CD4-positive, alpha-beta memory T cell (primary cell): ENCODE measurements around the gene FGGY. TPM values are rescaled to one million over a fixed set of nuclear protein-coding genes. Genes with fewer than 3 reads are reported as not detected.
"Not testable (repeated sequence)": the region's sequence is repeated elsewhere in the genome, so short reads cannot be mapped to it uniquely, and the experiment has no call there.

Source experiments
- CTCF ChIA-PET: fragments of 350-600 bp; sonication (Branson Sonifier 250); formaldehyde crosslinking; loops from one replicate; lab custom pipeline; 2021; ENCODE audit warnings: inconsistent platforms; ENCODE audit not compliant: partially characterized antibody; lab: Charles Lee
- POLR2A ChIA-PET: fragments of 350-600 bp; sonication (Branson Sonifier 250); formaldehyde crosslinking; loops from one replicate; lab custom pipeline; 2021; ENCODE audit not compliant: partially characterized antibody; lab: Charles Lee
- DNase-seq, 5 donors: peaks; one replicate each; pipeline versions ENCODE4 v3.0.0 to v3.0.0-alpha.2; 2020 to 2022; ENCODE audit warnings: mixed read lengths in 1 of 5
- H3K27ac ChIP-seq: one replicate; pipeline ENCODE4 v1.7.0; 2013; ENCODE audit warnings: low read depth, low read length
- H3K27me3 ChIP-seq: 2 replicates; pipeline ENCODE4 v1.7.0; 2013; ENCODE audit warnings: mild to moderate bottlenecking, low read length, moderate library complexity; ENCODE audit not compliant: insufficient read depth
- H3K36me3 ChIP-seq: 2 replicates; pipeline ENCODE4 v1.7.0; 2013; ENCODE audit warnings: mild to moderate bottlenecking, low read length, moderate library complexity; ENCODE audit not compliant: insufficient read depth
- H3K4me1 ChIP-seq: 2 replicates; pipeline ENCODE4 v1.7.0; 2013; ENCODE audit warnings: mild to moderate bottlenecking, low read length, moderate library complexity; ENCODE audit not compliant: insufficient read depth
- H3K4me3 ChIP-seq, 2 donors: one replicate each; pipeline ENCODE4 v1.7.0; 2013; ENCODE audit warnings: low read length in 2 of 2, mild to moderate bottlenecking in 1 of 2
- H3K9me3 ChIP-seq, 2 donors: one replicate each; pipeline ENCODE4 v1.7.0; 2013; ENCODE audit warnings: low read length in 2 of 2, control low read depth in 1 of 2; ENCODE audit not compliant: control insufficient read depth in 1 of 2
- H3K27ac Mint-ChIP-seq, 7 donors: one replicate each; pipeline ENCODE4 v1.8.0; 2020 to 2021; ENCODE audit warnings: mixed read lengths in 7 of 7, mild to moderate bottlenecking in 6 of 7, inconsistent platforms in 3 of 7, moderate library complexity in 3 of 7
- H3K27me3 Mint-ChIP-seq, 2 donors: one replicate each; pipeline ENCODE4 v1.8.0; 2020 to 2021; ENCODE audit warnings: mixed read lengths in 2 of 2
- H3K36me3 Mint-ChIP-seq, 2 donors: one replicate each; pipeline ENCODE4 v1.8.0; 2020 to 2021; ENCODE audit warnings: mixed read lengths in 2 of 2, inconsistent platforms in 1 of 2, mild to moderate bottlenecking in 1 of 2
- H3K4me1 Mint-ChIP-seq, 4 donors: one replicate each; pipeline ENCODE4 v1.8.0; 2020 to 2021; ENCODE audit warnings: mixed read lengths in 4 of 4, mild to moderate bottlenecking in 1 of 4
- H3K4me3 Mint-ChIP-seq, 8 donors: one replicate each; pipeline ENCODE4 v1.8.0; 2020 to 2021; ENCODE audit warnings: mixed read lengths in 8 of 8, mild to moderate bottlenecking in 7 of 8, moderate library complexity in 6 of 8, inconsistent platforms in 3 of 8
- H3K9me3 Mint-ChIP-seq, 8 donors: one replicate each; pipeline ENCODE4 v1.8.0; 2020 to 2021; ENCODE audit warnings: mixed read lengths in 8 of 8, mild to moderate bottlenecking in 5 of 8, inconsistent platforms in 3 of 8, moderate library complexity in 1 of 8
- intact Hi-C: fragments of 100-400 bp; cut with micrococcal nuclease; formaldehyde crosslinking; loops from one replicate; pipeline ENCODE4 v1.15.1; 2023
- polyA plus RNA-seq, 2 donors: library from polyadenylated mRNA; unstranded; fragments of 300-500 nt; fragmentation: Illumina TruSeq; gene quantifications; one replicate each; pipeline ENCODE4 v1.2.3, GENCODE V29; 2021
- total RNA-seq, 2 experiments: library from RNA; stranded (reverse); gene quantifications; one replicate each; pipeline ENCODE4 v1.2.3, GENCODE V29; 2021

FGGY gene
- total and polyA plus RNA-seq, 4 experiments from 2014 or later, result 1.8 to 8.8 (median 3.6) TPM

GRCh38 chr1:59352065-59352464, 55.2 kb downstream of the FGGY start:
- no peaks in the 10 kb centered on the region for H3K27me3 Mint-ChIP-seq
- H3K9me3 ChIP-seq, result no peaks in the 10 kb centered on the region
- POLR2A ChIA-PET, result no interaction called here
- intact Hi-C loops, result no loop called here
- H3K9me3 Mint-ChIP-seq, result no peaks in the 10 kb centered on the region
- no peak overlapping the region for H3K27ac Mint-ChIP-seq
- H3K36me3 Mint-ChIP-seq, result no peaks in the 10 kb centered on the region
- no peak overlapping the region for H3K4me3 ChIP-seq
- no peak for DNase-seq
- H3K4me3 Mint-ChIP-seq, result no peak overlapping the region
- H3K27me3 ChIP-seq, result no peaks in the 10 kb centered on the region
- no peak overlapping the region for H3K27ac ChIP-seq
- CTCF ChIA-PET, result no interaction called here
- H3K4me1 Mint-ChIP-seq, result no peaks in the 10 kb centered on the region
- H3K36me3 ChIP-seq, result no peaks in the 10 kb centered on the region
- no peaks in the 10 kb centered on the region for H3K4me1 ChIP-seq

DNA sequence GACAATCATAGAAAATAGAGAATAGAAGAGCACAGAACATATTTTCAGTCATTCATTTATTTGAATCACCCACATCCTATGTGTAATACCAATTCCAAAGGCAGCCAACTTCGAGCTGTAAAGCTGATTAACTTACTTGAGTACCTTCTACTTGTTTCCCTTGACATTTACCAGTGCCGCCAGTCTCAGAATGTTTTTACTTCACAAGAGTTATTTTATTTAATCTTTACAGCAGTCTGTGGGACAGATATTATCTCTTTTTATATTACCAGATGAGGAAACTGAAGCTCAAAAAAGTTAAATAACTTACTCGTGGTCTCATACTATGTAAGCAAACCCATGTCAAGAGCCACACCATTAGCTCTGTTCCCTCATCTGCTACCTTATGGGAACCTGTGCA, 56.6 kb downstream of the FGGY start:
- intact Hi-C loops, result no loop called here
- Mint-ChIP-seq H3K36me3 (peaks cover 0 to 3% of the 10 kb centered on the region in 2 donors), H3K4me1 (no peaks in the 10 kb centered on the region), H3K27ac (no peak overlapping the region), H3K4me3 (no peak overlapping the region), H3K9me3 (no peaks in the 10 kb centered on the region), H3K27me3 (no peaks in the 10 kb centered on the region)
- H3K9me3 ChIP-seq, result no peaks in the 10 kb centered on the region
- no peaks in the 10 kb centered on the region for H3K36me3 ChIP-seq
- no peaks in the 10 kb centered on the region for H3K27me3 ChIP-seq
- H3K4me1 ChIP-seq, result no peaks in the 10 kb centered on the region
- DNase-seq, result no peak
- ChIA-PET CTCF (no interaction called here), POLR2A (no interaction called here)
- H3K4me3 ChIP-seq, result no peak overlapping the region
- H3K27ac ChIP-seq, result no peak overlapping the region

DNA sequence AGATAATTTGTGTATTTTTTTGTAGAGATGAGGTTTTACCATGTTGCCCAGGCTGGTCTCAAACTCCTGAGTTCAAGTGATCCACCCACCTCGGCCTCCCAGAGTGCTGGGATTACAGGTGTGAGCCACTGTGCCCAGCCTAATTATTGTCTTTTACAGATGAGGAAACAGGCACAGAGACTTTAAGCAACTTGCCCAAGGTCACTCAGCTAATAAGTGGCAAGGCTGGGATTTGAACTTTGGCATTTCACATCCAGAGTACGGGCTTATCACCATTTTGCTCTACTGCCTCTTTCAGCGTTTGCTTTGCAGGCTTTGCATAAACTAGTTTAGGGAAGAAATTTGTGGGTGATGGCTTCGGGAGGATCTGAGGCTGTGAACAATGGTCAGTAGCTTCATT, 57.3 kb downstream of the FGGY start:
- H3K27ac Mint-ChIP-seq, H3K4me3 Mint-ChIP-seq, POLR2A ChIA-PET, H3K36me3 ChIP-seq, H3K4me1 ChIP-seq, CTCF ChIA-PET, H3K27me3 Mint-ChIP-seq, H3K27ac ChIP-seq, H3K4me3 ChIP-seq, DNase-seq, H3K9me3 Mint-ChIP-seq, H3K27me3 ChIP-seq, H3K9me3 ChIP-seq, H3K4me1 Mint-ChIP-seq, intact Hi-C loops, H3K36me3 Mint-ChIP-seq: not testable (repeated sequence)

DNA sequence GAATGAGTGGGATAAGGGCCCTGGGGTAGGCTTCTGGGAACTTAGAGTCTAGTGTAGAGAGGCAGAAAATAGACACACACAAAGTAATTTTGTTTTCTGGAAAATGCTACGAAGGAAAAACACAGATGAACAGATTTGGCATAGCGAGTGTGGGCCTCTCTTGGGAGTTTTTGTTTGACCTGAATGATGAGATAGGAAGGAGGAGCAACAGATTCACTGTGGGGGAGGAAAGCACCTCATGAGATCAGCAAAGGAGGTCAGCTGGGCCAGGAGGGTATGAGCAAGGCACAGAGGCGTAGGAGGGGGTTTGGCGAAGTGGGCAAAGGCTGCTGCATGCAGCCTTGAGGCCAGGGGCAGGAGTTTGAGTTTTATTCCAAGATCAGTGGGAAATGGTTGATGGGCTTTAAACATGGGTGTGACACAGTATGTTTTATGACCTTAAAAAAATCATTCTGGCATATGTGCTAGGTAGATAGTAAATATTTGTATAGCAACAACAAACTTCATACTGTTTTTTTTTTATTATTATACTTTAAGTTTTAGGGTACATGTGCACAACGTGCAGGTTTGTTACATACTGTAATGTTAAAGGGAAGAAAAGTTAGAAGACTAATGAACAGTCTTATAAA, 57.9 kb downstream of the FGGY start:
- H3K4me3 ChIP-seq, result no peak overlapping the region
- H3K27ac ChIP-seq, result no peak overlapping the region
- no peak overlapping the region for H3K4me3 Mint-ChIP-seq
- no peaks in the 10 kb centered on the region for H3K27me3 Mint-ChIP-seq
- no peak overlapping the region for H3K27ac Mint-ChIP-seq
- DNase-seq, result no peak
- ChIA-PET CTCF (no interaction called here), POLR2A (no interaction called here)
- intact Hi-C loops, result no loop called here
- H3K4me1 Mint-ChIP-seq, result no peaks in the 10 kb centered on the region
- H3K4me1 ChIP-seq, result no peaks in the 10 kb centered on the region
- H3K27me3 ChIP-seq, result no peaks in the 10 kb centered on the region
- H3K36me3 ChIP-seq, result no peaks in the 10 kb centered on the region
- no peaks in the 10 kb centered on the region for H3K9me3 Mint-ChIP-seq
- no peaks in the 10 kb centered on the region for H3K9me3 ChIP-seq
- H3K36me3 Mint-ChIP-seq, result peaks cover 0 to 3% of the 10 kb centered on the region in 2 donors

GRCh38 chr1:59355361-59355760, 58.5 kb downstream of the FGGY start:
- POLR2A ChIA-PET, result no interaction called here
- Mint-ChIP-seq H3K9me3 (no peaks in the 10 kb centered on the region), H3K27ac (no peak overlapping the region), H3K27me3 (no peaks in the 10 kb centered on the region), H3K4me3 (no peak overlapping the region), H3K4me1 (no peaks in the 10 kb centered on the region), H3K36me3 (peaks cover 0 to 3% of the 10 kb centered on the region in 2 donors)
- no peaks in the 10 kb centered on the region for H3K36me3 ChIP-seq
- H3K27ac ChIP-seq, result no peak overlapping the region
- H3K4me3 ChIP-seq, result no peak overlapping the region
- H3K4me1 ChIP-seq, result no peaks in the 10 kb centered on the region
- CTCF ChIA-PET, result no interaction called here
- DNase-seq, result no peak
- H3K9me3 ChIP-seq, result no peaks in the 10 kb centered on the region
- H3K27me3 ChIP-seq, result no peaks in the 10 kb centered on the region
- intact Hi-C loops, result no loop called here

- intact Hi-C loops, result no loop called here
- no peak overlapping the region for H3K27ac ChIP-seq
- no peaks in the 10 kb centered on the region for H3K27me3 ChIP-seq
- CTCF ChIA-PET, result no interaction called here
- peaks cover 0 to 3% of the 10 kb centered on the region in 2 donors for H3K36me3 Mint-ChIP-seq
- DNase-seq, result no peak
- no peak overlapping the region for H3K4me3 ChIP-seq
- no peaks in the 10 kb centered on the region for H3K4me1 Mint-ChIP-seq
- no peak overlapping the region for H3K27ac Mint-ChIP-seq
- H3K4me1 ChIP-seq, result no peaks in the 10 kb centered on the region
- POLR2A ChIA-PET, result no interaction called here
- H3K36me3 ChIP-seq, result no peaks in the 10 kb centered on the region
- H3K27me3 Mint-ChIP-seq, result no peaks in the 10 kb centered on the region
- H3K4me3 Mint-ChIP-seq, result no peak overlapping the region
- H3K9me3 Mint-ChIP-seq, result no peaks in the 10 kb centered on the region
- H3K9me3 ChIP-seq, result no peaks in the 10 kb centered on the region
Measured at GRCh38 chr1:59356627-59357026, 59.7 kb downstream of the FGGY start.

DNA sequence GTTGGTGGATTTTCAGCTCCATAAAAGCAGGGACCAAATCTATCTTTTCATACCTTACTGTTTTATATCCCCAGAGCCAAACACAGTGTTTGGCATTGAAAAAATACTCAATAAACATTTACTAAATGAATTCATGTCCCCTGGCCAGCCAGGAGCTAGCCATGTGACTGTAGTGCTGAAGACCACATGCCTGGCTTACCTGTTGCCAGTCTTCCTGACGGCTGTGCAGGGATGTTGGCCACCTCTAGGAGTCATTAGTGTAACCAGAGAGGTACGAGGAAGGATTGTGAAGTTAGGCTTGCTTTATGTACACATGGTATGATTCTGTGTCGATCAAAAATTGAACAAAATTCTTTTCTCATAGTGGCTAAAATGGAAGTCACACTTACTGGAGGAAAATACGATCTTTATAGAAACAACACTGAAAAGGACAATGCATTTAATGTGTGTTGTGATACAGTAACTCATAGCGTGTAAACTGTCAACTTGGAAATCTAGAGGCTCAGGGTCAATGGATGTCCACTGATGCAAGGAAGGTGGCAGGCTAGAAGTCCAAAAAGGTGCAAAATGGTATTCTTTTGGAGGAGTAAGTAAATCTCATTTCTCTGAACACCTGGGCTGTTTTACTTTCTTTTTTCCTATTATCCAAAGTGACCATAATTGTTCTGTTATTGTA, 60.9 kb downstream of the FGGY start:
- no peak overlapping the region for H3K27ac ChIP-seq
- Mint-ChIP-seq H3K4me3 (no peak overlapping the region), H3K36me3 (peaks cover 0 to 9% of the 10 kb centered on the region in 2 donors), H3K27ac (no peak overlapping the region), H3K9me3 (no peaks in the 10 kb centered on the region), H3K27me3 (no peaks in the 10 kb centered on the region), H3K4me1 (no peaks in the 10 kb centered on the region)
- ChIA-PET CTCF (no interaction called here), POLR2A (no interaction called here)
- no peaks in the 10 kb centered on the region for H3K27me3 ChIP-seq
- intact Hi-C loops, result no loop called here
- H3K4me1 ChIP-seq, result no peaks in the 10 kb centered on the region
- no peak overlapping the region for H3K4me3 ChIP-seq
- no peaks in the 10 kb centered on the region for H3K9me3 ChIP-seq
- H3K36me3 ChIP-seq, result no peaks in the 10 kb centered on the region
- no peak for DNase-seq
